ENCODE results near the gene PSMB5.

- TF ChIP-seq, protein P1, sequence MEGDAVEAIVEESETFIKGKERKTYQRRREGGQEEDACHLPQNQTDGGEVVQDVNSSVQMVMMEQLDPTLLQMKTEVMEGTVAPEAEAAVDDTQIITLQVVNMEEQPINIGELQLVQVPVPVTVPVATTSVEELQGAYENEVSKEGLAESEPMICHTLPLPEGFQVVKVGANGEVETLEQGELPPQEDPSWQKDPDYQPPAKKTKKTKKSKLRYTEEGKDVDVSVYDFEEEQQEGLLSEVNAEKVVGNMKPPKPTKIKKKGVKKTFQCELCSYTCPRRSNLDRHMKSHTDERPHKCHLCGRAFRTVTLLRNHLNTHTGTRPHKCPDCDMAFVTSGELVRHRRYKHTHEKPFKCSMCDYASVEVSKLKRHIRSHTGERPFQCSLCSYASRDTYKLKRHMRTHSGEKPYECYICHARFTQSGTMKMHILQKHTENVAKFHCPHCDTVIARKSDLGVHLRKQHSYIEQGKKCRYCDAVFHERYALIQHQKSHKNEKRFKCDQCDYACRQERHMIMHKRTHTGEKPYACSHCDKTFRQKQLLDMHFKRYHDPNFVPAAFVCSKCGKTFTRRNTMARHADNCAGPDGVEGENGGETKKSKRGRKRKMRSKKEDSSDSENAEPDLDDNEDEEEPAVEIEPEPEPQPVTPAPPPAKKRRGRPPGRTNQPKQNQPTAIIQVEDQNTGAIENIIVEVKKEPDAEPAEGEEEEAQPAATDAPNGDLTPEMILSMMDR (IDR thresholded peaks at IDR 0.05), result no peak
- TF ChIP-seq TCF7 (CRISPR knock-in tag; IDR thresholded peaks at IDR 0.05; ENCODE audit: low read depth) (no peak), ZNF138 (CRISPR knock-in tag; conservative IDR thresholded peaks at IDR 0.05) (no peak), NFYB (CRISPR knock-in tag; conservative IDR thresholded peaks at IDR 0.05; ENCODE audit: low read depth) (no peak), MXD4 (CRISPR knock-in tag; IDR thresholded peaks at IDR 0.05; ENCODE audit: borderline replicate concordance) (no peak), ZNF121 (CRISPR knock-in tag; IDR thresholded peaks at IDR 0.05) (no peak), USF2 (CRISPR knock-in tag; IDR thresholded peaks at IDR 0.05) (no peak), CDX4 (CRISPR knock-in tag; IDR thresholded peaks at IDR 0.05; ENCODE audit: borderline replicate concordance) (no peak), ATF3 (CRISPR knock-in tag; conservative IDR thresholded peaks at IDR 0.05) (no peak), ARID4B (CRISPR knock-in tag; IDR thresholded peaks at IDR 0.05; ENCODE audit: borderline replicate concordance) (no peak), SMAD4 (CRISPR knock-in tag; IDR thresholded peaks at IDR 0.05) (no peak), TP53 (CRISPR knock-in tag; IDR thresholded peaks at IDR 0.05) (no peak)
- TF ChIP-seq, protein P2, sequence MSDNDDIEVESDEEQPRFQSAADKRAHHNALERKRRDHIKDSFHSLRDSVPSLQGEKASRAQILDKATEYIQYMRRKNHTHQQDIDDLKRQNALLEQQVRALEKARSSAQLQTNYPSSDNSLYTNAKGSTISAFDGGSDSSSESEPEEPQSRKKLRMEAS (CRISPR knock-in tag; IDR thresholded peaks at IDR 0.05), result no peak
- TF ChIP-seq, protein P3, sequence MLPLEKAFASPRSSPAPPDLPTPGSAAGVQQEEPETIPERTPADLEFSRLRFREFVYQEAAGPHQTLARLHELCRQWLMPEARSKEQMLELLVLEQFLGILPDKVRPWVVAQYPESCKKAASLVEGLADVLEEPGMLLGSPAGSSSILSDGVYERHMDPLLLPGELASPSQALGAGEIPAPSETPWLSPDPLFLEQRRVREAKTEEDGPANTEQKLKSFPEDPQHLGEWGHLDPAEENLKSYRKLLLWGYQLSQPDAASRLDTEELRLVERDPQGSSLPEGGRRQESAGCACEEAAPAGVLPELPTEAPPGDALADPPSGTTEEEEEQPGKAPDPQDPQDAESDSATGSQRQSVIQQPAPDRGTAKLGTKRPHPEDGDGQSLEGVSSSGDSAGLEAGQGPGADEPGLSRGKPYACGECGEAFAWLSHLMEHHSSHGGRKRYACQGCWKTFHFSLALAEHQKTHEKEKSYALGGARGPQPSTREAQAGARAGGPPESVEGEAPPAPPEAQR (CRISPR knock-in tag; IDR thresholded peaks at IDR 0.05), result no peak
Observed at GRCh38 chr14:23055621-23056144, 21.0 kb upstream of the PSMB5 start.
